ENCODE data around the gene SUFU.

SUFU gene

DNA sequence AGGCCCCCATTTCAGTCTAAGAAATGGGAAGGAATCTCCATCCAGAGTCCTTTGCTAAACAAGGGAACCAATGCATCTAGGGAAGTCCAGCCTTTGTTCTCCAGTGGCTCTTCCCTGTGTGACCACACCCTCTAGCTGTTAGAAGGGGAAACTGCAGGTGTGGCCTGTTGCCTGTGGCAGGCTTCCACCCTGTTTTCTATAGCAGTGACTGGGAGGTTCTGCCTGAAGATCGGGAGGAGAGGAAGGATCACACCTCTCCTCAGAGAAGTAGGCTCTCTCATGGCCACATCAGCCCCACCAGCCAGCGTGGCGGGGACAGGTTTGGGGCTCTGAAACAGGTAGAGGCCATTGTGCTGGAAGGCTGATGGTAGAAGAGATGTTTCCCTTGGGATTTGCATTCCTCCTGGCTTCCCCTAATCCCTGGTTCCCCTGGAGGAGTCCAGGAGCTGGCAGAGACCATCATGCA, 92.8 kb downstream of the SUFU start:
- Mint-ChIP-seq H3K27me3 (ENCODE audit: low read depth) (no peaks in the 10 kb centered on the region), H3K4me1 (ENCODE audit: low read depth) (no peaks in the 10 kb centered on the region), H3K9me3 (no peaks in the 10 kb centered on the region), H3K36me3 (ENCODE audit: low read depth) (peaks cover 1% of the 10 kb centered on the region), H3K27ac (no peak overlapping the region), H3K4me3 (no peak overlapping the region)
- DNase-seq (ENCODE audit: low spot score), result no peak

DNA sequence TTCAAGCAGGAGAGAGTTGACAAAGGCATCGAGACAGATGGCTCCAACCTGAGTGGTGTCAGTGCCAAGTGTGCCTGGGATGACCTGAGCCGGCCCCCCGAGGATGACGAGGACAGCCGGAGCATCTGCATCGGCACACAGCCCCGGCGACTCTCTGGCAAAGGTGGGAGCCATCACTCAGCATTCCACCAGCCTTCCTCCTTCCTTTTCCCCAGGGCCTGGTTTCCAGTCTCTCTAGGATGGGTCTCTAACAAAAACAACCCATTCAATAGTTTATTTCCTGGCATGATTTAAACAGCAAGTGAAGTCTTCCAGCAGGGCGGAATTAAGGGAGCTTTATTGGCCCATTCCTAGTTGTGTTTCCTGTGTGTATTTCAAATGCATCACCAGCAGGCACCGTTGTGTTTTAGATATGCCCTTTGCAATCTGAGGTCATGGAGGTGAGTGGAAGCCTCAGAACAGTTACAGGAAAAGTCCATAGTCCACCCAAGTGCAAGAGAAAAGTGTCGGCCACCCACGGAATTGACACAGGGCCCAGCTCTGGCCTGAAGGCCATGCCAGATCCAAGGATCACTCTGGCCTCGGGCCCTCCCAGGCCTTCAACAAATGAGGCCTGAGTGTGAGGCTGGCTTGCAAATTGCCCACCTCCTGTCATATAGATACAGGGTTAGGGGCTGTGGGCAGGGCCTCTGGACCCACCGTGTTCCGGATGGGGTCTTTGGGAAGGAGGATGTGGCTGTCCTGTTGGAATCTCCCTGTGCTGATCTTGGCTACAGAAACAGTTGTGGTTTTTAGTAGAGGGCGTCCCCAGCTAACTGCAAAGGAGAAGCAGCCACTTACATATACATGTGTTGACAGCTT, 93.6 kb downstream of the SUFU start:
- Mint-ChIP-seq H3K27ac (no peak overlapping the region), H3K9me3 (no peaks in the 10 kb centered on the region), H3K4me3 (no peak overlapping the region), H3K4me1 (ENCODE audit: low read depth) (no peaks in the 10 kb centered on the region), H3K36me3 (ENCODE audit: low read depth) (peaks cover 1% of the 10 kb centered on the region), H3K27me3 (ENCODE audit: low read depth) (no peaks in the 10 kb centered on the region)
- no peak for DNase-seq (ENCODE audit: low spot score)

GRCh38 chr10:102598243-102598642, 94.5 kb downstream of the SUFU start:
- Mint-ChIP-seq H3K27ac (no peak overlapping the region), H3K4me1 (ENCODE audit: low read depth) (no peaks in the 10 kb centered on the region), H3K36me3 (ENCODE audit: low read depth) (peaks cover 3% of the 10 kb centered on the region), H3K9me3 (no peaks in the 10 kb centered on the region), H3K27me3 (ENCODE audit: low read depth) (no peaks in the 10 kb centered on the region), H3K4me3 (no peak overlapping the region)
- no peak for DNase-seq (ENCODE audit: low spot score)

DNA sequence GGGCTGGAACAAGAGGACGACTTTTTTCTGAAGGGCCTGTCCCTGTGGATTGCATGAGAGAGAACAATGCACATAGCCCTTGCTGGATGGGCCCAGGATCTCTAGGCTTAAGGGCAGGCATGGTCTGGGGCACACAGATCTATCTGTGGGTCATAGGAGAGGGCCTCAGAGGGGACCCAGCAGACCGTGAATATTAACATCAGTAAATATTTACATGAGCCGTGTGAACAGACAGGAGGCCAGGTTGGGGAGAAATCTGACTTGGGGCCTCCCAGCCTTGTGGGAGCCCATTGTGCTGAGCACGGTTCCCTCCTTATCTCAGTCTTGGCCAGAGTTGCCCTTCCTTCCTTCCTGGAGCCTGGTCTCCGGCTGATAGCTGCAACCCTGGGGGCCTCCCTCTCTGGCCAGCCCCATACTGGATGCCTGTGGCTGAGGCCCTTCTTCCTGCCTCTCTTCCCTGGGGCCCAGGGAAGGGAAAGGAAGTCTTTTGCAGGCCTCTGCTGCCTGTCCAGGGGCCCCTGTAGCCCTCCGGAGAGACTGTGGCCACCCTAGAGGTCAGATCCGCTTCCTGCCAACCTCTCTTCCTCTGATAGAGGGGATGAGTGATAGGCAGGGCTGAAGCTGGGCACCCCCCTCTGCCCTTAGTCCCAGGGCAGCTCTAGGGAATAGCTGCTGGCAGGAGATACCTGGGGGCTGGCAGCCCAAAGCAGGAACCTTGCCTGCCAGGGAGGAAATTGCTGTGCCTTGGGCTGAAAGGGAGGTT, 96.0 kb downstream of the SUFU start:
- peaks cover 6% of the 10 kb centered on the region for H3K36me3 Mint-ChIP-seq (ENCODE audit: low read depth)
- no peak overlapping the region for H3K4me3 Mint-ChIP-seq
- H3K27me3 Mint-ChIP-seq (ENCODE audit: low read depth), result no peaks in the 10 kb centered on the region
- DNase-seq (ENCODE audit: low spot score), result no peak
- no peak overlapping the region for H3K27ac Mint-ChIP-seq
- H3K4me1 Mint-ChIP-seq (ENCODE audit: low read depth), result peaks cover 5% of the 10 kb centered on the region
- H3K9me3 Mint-ChIP-seq, result no peaks in the 10 kb centered on the region

GRCh38 chr10:102600816-102601215, 97.0 kb downstream of the SUFU start:
- no peak for DNase-seq (ENCODE audit: low spot score)
- no peak overlapping the region for H3K27ac Mint-ChIP-seq
- H3K36me3 Mint-ChIP-seq (ENCODE audit: low read depth), result peaks cover 6% of the 10 kb centered on the region
- H3K4me1 Mint-ChIP-seq (ENCODE audit: low read depth), result peaks cover 5% of the 10 kb centered on the region
- no peaks in the 10 kb centered on the region for H3K27me3 Mint-ChIP-seq (ENCODE audit: low read depth)
- H3K9me3 Mint-ChIP-seq, result no peaks in the 10 kb centered on the region
- no peak overlapping the region for H3K4me3 Mint-ChIP-seq

DNA sequence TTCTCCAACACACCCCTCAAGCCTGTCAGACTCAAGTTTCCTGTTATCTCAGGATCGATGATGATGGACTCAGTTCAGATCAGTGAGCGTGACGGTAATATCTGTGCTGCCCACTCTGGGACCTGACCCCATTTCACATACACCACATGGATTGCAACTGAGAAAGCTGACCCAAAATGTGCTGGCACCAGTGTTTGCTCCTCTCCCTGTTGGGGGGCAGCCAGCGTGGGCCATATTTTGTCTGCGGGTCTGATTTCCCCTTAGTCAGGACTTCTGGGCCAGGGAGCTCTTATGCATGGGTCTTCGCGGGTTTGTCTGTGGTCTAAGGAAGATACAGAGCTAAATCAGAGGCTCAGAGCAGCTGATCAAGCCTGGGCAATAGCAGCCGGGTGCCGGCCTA, 97.9 kb downstream of the SUFU start:
- Mint-ChIP-seq H3K27me3 (ENCODE audit: low read depth) (no peaks in the 10 kb centered on the region), H3K36me3 (ENCODE audit: low read depth) (peaks cover 6% of the 10 kb centered on the region), H3K9me3 (no peaks in the 10 kb centered on the region), H3K4me3 (no peak overlapping the region), H3K27ac (no peak overlapping the region), H3K4me1 (ENCODE audit: low read depth) (peaks cover 5% of the 10 kb centered on the region)
- no peak for DNase-seq (ENCODE audit: low spot score)

- H3K9me3 Mint-ChIP-seq, result no peaks in the 10 kb centered on the region
- no peak for DNase-seq (ENCODE audit: low spot score)
- H3K36me3 Mint-ChIP-seq (ENCODE audit: low read depth), result peaks cover 5% of the 10 kb centered on the region
- no peaks in the 10 kb centered on the region for H3K27me3 Mint-ChIP-seq (ENCODE audit: low read depth)
- no peak overlapping the region for H3K27ac Mint-ChIP-seq
- peaks cover 5% of the 10 kb centered on the region for H3K4me1 Mint-ChIP-seq (ENCODE audit: low read depth)
- no peak overlapping the region for H3K4me3 Mint-ChIP-seq
These were observed 98.7 kb downstream of the SUFU start for GRCh38 chr10:102602272-102603045.

DNA sequence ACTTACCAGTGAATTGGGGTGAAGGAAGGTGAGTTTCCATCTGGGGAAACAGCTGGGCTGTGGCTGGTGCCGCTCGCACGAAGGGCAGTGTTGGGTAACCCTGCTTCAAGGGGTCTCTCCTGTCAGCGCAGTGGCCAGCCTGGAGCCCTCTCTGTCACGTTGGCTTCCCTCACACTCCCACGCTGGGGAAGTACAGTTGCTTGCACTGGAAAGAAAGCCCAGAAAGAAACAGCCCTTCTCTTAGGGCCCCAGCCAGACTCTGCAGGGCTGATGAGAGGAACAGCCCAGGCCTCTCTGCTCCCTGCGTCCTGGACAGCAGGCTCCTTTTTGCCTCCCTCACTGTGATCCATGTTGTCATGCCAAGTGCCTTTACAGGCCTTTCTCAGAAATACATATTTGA, 100.2 kb downstream of the SUFU start:
- no peak for DNase-seq (ENCODE audit: low spot score)
- H3K27ac Mint-ChIP-seq, result no peak overlapping the region
- peaks cover 5% of the 10 kb centered on the region for H3K36me3 Mint-ChIP-seq (ENCODE audit: low read depth)
- H3K27me3 Mint-ChIP-seq (ENCODE audit: low read depth), result no peaks in the 10 kb centered on the region
- no peaks in the 10 kb centered on the region for H3K9me3 Mint-ChIP-seq
- H3K4me1 Mint-ChIP-seq (ENCODE audit: low read depth), result peaks cover 5% of the 10 kb centered on the region
- H3K4me3 Mint-ChIP-seq, result no peak overlapping the region

DNA sequence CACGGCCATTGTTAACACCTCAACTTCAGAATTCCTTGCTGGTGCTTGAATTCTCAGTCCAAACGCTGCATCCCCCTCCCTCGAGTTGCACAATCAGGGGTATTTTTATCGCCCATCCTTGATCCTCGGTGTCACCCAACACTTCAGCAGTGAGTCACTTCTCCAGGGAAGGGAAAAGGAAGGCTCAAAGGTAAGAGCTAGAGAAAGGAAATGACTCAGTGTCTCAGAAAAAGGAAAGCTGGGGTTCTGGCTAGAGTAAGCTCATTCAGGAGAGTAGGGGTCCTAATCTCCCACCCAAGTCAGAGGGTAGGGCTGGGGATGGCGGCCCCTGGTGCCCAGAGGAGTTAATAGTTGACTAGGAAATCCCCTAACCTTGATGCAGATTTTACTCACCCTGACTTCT, 100.7 kb downstream of the SUFU start:
- Mint-ChIP-seq H3K4me3 (no peak overlapping the region), H3K27me3 (ENCODE audit: low read depth) (no peaks in the 10 kb centered on the region), H3K9me3 (no peaks in the 10 kb centered on the region), H3K36me3 (ENCODE audit: low read depth) (peaks cover 5% of the 10 kb centered on the region), H3K27ac (no peak overlapping the region), H3K4me1 (ENCODE audit: low read depth) (peaks cover 5% of the 10 kb centered on the region)
- no peak for DNase-seq (ENCODE audit: low spot score)

DNA sequence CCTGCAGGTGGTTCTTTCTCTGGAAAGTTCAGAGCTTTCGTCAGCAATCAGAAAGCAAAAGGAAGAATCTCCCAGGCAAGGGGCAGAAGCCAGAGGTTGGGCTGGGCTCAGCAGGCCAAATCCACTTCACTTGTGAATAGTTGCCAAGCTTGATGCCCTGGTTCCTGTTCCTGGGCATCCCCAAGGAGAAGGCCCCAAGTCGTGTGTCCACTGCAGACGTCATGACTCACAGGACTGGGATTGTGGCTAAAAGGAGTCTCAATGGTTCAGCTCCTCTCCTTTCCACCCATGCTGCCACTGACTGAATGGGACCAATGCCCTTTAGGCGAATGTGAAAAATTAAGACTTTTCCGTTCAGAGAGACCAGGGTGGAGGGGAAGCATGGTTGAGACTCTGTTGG, 101.9 kb downstream of the SUFU start:
- no peak for DNase-seq (ENCODE audit: low spot score)
- no peak overlapping the region for H3K27ac Mint-ChIP-seq
- peaks cover 5% of the 10 kb centered on the region for H3K4me1 Mint-ChIP-seq (ENCODE audit: low read depth)
- peaks cover 5% of the 10 kb centered on the region for H3K36me3 Mint-ChIP-seq (ENCODE audit: low read depth)
- H3K4me3 Mint-ChIP-seq, result no peak overlapping the region
- no peaks in the 10 kb centered on the region for H3K9me3 Mint-ChIP-seq
- H3K27me3 Mint-ChIP-seq (ENCODE audit: low read depth), result no peaks in the 10 kb centered on the region

GRCh38 chr10:102608487-102608886, 104.7 kb downstream of the SUFU start:
- H3K27me3 Mint-ChIP-seq (ENCODE audit: low read depth), result no peaks in the 10 kb centered on the region
- H3K4me3 Mint-ChIP-seq, result no peak overlapping the region
- H3K9me3 Mint-ChIP-seq, result no peaks in the 10 kb centered on the region
- H3K36me3 Mint-ChIP-seq (ENCODE audit: low read depth), result peaks cover 3% of the 10 kb centered on the region
- DNase-seq (ENCODE audit: low spot score), result no peak
- no peak overlapping the region for H3K27ac Mint-ChIP-seq
- H3K4me1 Mint-ChIP-seq (ENCODE audit: low read depth), result peaks cover 9% of the 10 kb centered on the region

DNA sequence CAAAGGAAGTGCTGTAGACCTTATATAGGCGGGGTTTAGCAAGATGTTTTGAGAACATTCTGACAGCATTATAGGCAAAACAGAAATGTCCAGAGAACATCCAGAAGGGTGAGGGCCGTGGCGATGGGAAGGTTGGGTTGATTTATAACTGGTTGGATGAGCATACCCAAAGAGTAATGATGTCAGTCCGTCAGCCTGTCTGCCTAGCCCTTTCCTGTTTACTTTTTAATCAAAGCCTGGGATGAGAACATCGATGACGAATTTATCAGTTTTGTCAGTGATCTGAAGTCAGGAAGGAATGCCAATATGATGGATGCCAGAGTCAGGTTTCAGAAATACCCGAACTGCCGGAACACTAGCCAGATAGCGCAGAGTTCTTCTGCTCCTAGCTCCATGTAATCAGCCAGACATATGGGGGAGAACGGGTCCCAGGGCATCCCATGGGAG, 106.7 kb downstream of the SUFU start:
- H3K27ac Mint-ChIP-seq, result no peak overlapping the region
- no peaks in the 10 kb centered on the region for H3K9me3 Mint-ChIP-seq
- no peaks in the 10 kb centered on the region for H3K27me3 Mint-ChIP-seq (ENCODE audit: low read depth)
- H3K36me3 Mint-ChIP-seq (ENCODE audit: low read depth), result no peaks in the 10 kb centered on the region
- H3K4me3 Mint-ChIP-seq, result no peak overlapping the region
- no peak for DNase-seq (ENCODE audit: low spot score)
- H3K4me1 Mint-ChIP-seq (ENCODE audit: low read depth), result peaks cover 4% of the 10 kb centered on the region

GRCh38 chr10:102611514-102612087, 107.8 kb downstream of the SUFU start:
- Mint-ChIP-seq H3K36me3 (ENCODE audit: low read depth) (no peaks in the 10 kb centered on the region), H3K4me1 (ENCODE audit: low read depth) (peaks cover 4% of the 10 kb centered on the region), H3K9me3 (no peaks in the 10 kb centered on the region), H3K27ac (no peak overlapping the region), H3K4me3 (no peak overlapping the region), H3K27me3 (ENCODE audit: low read depth) (no peaks in the 10 kb centered on the region)
- DNase-seq (ENCODE audit: low spot score), result no peak

GRCh38 chr10:102612964-102613275, 109.1 kb downstream of the SUFU start:
- no peak for DNase-seq (ENCODE audit: low spot score)
- Mint-ChIP-seq H3K27me3 (ENCODE audit: low read depth) (no peaks in the 10 kb centered on the region), H3K4me3 (no peak overlapping the region), H3K36me3 (ENCODE audit: low read depth) (peaks cover 3% of the 10 kb centered on the region), H3K9me3 (no peaks in the 10 kb centered on the region), H3K27ac (peak overlapping the region; percentile 74), H3K4me1 (ENCODE audit: low read depth) (peaks cover 4% of the 10 kb centered on the region)
